Measurements from ENCODE around the gene LYPD3. TPM values are rescaled to one million over a fixed set of nuclear protein-coding genes. Genes with fewer than 3 reads are reported as not detected.

LYPD3 gene
- total RNA-seq, 2 donors from 2014 or later, result 9.8 to 27.6 TPM

DNA sequence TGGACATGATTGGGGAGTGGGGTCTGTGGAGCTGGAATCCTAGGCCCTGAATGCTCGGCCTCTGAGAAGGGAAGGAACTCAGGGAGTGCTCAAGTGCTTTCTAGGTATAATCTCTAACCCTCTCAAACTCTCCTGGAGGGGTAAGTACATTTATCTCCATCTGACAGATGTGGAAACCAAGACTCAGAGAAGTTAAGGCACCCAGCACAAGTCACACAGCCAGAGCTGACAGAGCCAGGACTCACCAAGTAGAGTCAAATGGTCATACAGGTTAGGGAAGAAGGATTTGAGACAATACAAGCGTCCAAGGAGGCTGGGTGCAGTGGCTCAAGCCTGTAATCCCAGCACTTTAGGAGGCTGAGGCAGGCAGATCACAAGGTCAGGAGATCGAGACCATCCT lies 12.9 kb upstream of the LYPD3 start:
- H3K27ac ChIP-seq, result no peak overlapping the region
- H3K27me3 ChIP-seq (replicated peaks; ENCODE audit: insufficient read depth), result no peaks in the 10 kb centered on the region
- TF ChIP-seq POLR2A (IDR thresholded peaks at IDR 0.05) (no peak), POLR2AphosphoS5 (IDR thresholded peaks at IDR 0.05) (no peak), CTCF (IDR thresholded peaks at IDR 0.05) (no peak)
- H3K4me3 ChIP-seq, result no peak overlapping the region
- WGBS, result 97% methylated on average over 3 of the region's 3 CpGs
- intact Hi-C loops (cut with DNase I), result no loop called here
- no peaks in the 10 kb centered on the region for H3K9me3 ChIP-seq
- no peaks in the 10 kb centered on the region for H3K4me1 ChIP-seq (replicated peaks)
- no peak for DNase-seq (ENCODE audit: low spot score)
- no peaks in the 10 kb centered on the region for H3K36me3 ChIP-seq

GRCh38 chr19:43476606-43477005 lies 11.2 kb upstream of the LYPD3 start:
- TF ChIP-seq POLR2AphosphoS5 (IDR thresholded peaks at IDR 0.05) (no peak), CTCF (IDR thresholded peaks at IDR 0.05) (no peak), POLR2A (IDR thresholded peaks at IDR 0.05) (no peak)
- H3K27ac ChIP-seq, result no peak overlapping the region
- H3K36me3 ChIP-seq, result no peaks in the 10 kb centered on the region
- H3K9me3 ChIP-seq, result no peaks in the 10 kb centered on the region
- intact Hi-C loops (cut with DNase I), result no loop called here
- no peak overlapping the region for H3K4me3 ChIP-seq
- H3K27me3 ChIP-seq (replicated peaks; ENCODE audit: insufficient read depth), result no peaks in the 10 kb centered on the region
- H3K4me1 ChIP-seq (replicated peaks), result no peaks in the 10 kb centered on the region
- DNase-seq (ENCODE audit: low spot score), result no peak

DNA sequence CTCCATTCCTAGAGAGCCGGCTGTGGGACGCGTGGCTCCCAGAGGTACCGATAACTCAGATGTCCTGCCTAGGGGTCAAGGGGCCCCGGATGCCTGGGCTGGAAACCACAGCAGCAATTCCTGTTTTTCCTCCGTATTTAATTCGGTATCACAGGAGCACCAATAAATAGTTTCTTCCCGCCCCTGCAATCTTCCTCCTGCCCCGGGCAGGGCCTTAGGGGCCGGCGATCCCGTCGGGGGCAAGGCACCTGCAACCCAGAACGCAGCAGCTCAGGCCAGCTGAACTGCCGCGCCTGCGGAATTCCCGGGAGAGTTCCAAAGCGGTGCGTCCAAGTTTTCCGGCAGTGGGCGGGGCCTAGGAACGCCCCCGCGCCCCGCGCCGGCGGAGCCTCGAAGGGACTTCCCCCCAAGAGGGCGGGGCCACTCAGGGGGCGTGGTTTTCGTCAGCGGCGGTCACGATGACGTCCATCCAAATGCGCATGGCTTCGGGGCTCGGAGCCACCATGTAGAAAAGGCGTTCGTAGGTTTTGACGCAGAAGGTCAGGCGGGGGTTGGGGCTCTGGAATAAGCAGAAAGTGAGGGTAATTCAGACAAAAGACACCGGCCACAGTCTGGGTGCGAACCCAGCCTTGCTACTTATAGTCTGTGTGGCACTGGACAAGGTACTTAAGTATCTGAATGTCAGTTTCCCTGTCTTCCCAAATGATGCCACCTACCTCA lies 9.7 kb upstream of the LYPD3 start:
- no peaks in the 10 kb centered on the region for H3K9me3 ChIP-seq
- H3K4me3 ChIP-seq, result peak overlapping the region in 1 of 2 donors; percentile 29
- WGBS, result 12% methylated on average over 30 of the region's 46 CpGs
- H3K4me1 ChIP-seq (replicated peaks), result no peaks in the 10 kb centered on the region
- no peaks in the 10 kb centered on the region for H3K27me3 ChIP-seq (replicated peaks; ENCODE audit: insufficient read depth)
- no peaks in the 10 kb centered on the region for H3K36me3 ChIP-seq
- intact Hi-C loops (cut with DNase I), result no loop called here
- H3K27ac ChIP-seq, result peak overlapping the region; percentile 58 to 84
- DNase-seq (ENCODE audit: low spot score), result peak; percentile 92
- TF ChIP-seq POLR2AphosphoS5 (IDR thresholded peaks at IDR 0.05), result peak; percentile 97
- peak; percentile 74 for TF ChIP-seq POLR2A (IDR thresholded peaks at IDR 0.05)
- no peak for TF ChIP-seq CTCF (IDR thresholded peaks at IDR 0.05)

DNA sequence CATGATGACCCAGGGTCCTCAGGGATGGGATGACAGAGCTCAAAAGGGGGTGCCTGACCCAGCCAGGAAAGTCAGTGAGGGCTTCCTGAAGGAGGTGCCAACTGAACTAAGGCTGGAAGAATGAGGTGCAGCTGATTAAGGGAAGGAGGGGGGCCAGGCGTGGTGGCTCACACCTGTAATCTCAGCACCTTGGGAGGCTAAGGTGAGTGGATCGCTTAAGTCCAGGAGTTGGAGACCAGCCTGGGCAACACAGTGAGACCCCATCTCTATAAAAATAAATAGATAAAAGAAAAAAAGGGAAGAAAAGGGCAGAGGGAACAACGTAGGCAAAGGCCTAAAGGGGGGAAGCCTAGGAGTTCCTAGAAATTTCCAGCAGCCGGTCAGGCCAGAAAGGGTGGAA lies 9.1 kb upstream of the LYPD3 start:
- Histone ChIP-seq H3K4me1 (replicated peaks) (no peaks in the 10 kb centered on the region), H3K9me3 (no peaks in the 10 kb centered on the region), H3K27me3 (replicated peaks; ENCODE audit: insufficient read depth) (no peaks in the 10 kb centered on the region), H3K27ac (peak overlapping the region; percentile 58 to 84), H3K36me3 (no peaks in the 10 kb centered on the region), H3K4me3 (peak overlapping the region in 1 of 2 donors; percentile 29)
- intact Hi-C loops (cut with DNase I), result no loop called here
- 82% methylated on average over 4 of the region's 4 CpGs for WGBS
- no peak for DNase-seq (ENCODE audit: low spot score)
- TF ChIP-seq POLR2A (IDR thresholded peaks at IDR 0.05) (no peak), POLR2AphosphoS5 (IDR thresholded peaks at IDR 0.05) (no peak), CTCF (IDR thresholded peaks at IDR 0.05) (no peak)

- Histone ChIP-seq H3K4me1 (replicated peaks) (no peaks in the 10 kb centered on the region), H3K4me3 (no peak overlapping the region), H3K27ac (no peak overlapping the region), H3K9me3 (no peaks in the 10 kb centered on the region), H3K27me3 (replicated peaks; ENCODE audit: insufficient read depth) (no peaks in the 10 kb centered on the region), H3K36me3 (no peaks in the 10 kb centered on the region)
- no peak for TF ChIP-seq CTCF (IDR thresholded peaks at IDR 0.05)
- TF ChIP-seq POLR2AphosphoS5 (IDR thresholded peaks at IDR 0.05), result no peak
- no peak for TF ChIP-seq POLR2A (IDR thresholded peaks at IDR 0.05)
- intact Hi-C loops (cut with DNase I), result no loop called here
- DNase-seq (ENCODE audit: low spot score), result no peak
- WGBS, result 56% methylated on average over 5 of the region's 5 CpGs
Observed at GRCh38 chr19:43471091-43471490, 5.7 kb upstream of the LYPD3 start.

All from prostate gland (tissue), 2 donors.